Ovary (tissue), 3 donors: ENCODE data around the gene RNF224.

ENCODE experiments used
- EP300 ChIP-seq: sonication (generic); formaldehyde crosslinking; IDR thresholded peaks from one replicate; pipeline ENCODE4 v1.6.1; 2017; ENCODE audit warnings: antibody characterized with exemption
- POLR2A ChIP-seq: fragments of 450-650 bp; IDR thresholded peaks from one replicate; pipeline ENCODE4 v1.6.1; 2017; ENCODE audit warnings: antibody characterized with exemption, mild to moderate bottlenecking, moderate library complexity
- TF ChIP-seq, protein P1 (sequence below), 3 donors: fragments of 450-650 bp in 2 of 3; fragments of 200-600 bp in 1 of 3; IDR thresholded peaks; one replicate each; pipeline versions ENCODE4 v1.5.1 to v1.8.0; 2016 to 2022; ENCODE audit warnings: antibody characterized with exemption in 3 of 3, mild to moderate bottlenecking in 1 of 3
- donor health status: DM: no; HTN: no; CAD: no.

DNA sequence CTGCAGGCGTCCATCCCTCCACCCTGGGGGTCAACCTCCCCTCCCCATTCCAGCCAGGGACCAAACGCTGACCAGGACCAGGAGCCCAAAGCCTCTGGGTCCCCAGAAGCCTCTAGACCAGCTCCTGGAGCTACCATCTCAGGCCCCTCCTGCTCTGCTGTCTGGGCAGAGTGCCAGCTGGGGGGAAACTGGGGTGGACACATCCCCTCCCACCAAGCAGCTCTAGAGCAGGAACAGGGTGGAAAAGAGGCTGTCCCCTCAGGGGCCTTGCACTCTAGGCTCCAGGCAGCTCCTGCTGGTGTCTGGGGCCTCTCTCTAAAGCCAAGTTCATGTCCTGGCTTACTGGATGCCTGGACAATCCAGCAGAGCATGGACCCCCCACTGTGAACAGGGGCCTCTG is 34.4 kb upstream of the RNF224 start:
- TF ChIP-seq POLR2A (no peak), EP300 (no peak)
- TF ChIP-seq, protein P1, sequence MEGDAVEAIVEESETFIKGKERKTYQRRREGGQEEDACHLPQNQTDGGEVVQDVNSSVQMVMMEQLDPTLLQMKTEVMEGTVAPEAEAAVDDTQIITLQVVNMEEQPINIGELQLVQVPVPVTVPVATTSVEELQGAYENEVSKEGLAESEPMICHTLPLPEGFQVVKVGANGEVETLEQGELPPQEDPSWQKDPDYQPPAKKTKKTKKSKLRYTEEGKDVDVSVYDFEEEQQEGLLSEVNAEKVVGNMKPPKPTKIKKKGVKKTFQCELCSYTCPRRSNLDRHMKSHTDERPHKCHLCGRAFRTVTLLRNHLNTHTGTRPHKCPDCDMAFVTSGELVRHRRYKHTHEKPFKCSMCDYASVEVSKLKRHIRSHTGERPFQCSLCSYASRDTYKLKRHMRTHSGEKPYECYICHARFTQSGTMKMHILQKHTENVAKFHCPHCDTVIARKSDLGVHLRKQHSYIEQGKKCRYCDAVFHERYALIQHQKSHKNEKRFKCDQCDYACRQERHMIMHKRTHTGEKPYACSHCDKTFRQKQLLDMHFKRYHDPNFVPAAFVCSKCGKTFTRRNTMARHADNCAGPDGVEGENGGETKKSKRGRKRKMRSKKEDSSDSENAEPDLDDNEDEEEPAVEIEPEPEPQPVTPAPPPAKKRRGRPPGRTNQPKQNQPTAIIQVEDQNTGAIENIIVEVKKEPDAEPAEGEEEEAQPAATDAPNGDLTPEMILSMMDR (IDR thresholded peaks at IDR 0.05), result no peak
